Panc1 (cell line): ENCODE results near the gene HLA-DRB1.

Experiments used
- POLR2AphosphoS5 ChIP-seq: IDR thresholded peaks from 2 replicates; pipeline ENCODE4 v1.6.1; 2012; ENCODE audit warnings: mild to moderate bottlenecking, low read depth, low read length, moderate library complexity
- REST ChIP-seq, 2 experiments: IDR thresholded peaks; 2 replicates each; pipeline ENCODE4 v1.6.1; 2011 to 2012; ENCODE audit warnings: low read depth in 2 of 2, control low read depth in 1 of 2, low read length in 1 of 2, mild to moderate bottlenecking in 1 of 2, moderate library complexity in 1 of 2; ENCODE audit not compliant: insufficient read depth in 1 of 2
- SIN3A ChIP-seq: IDR thresholded peaks from 2 replicates; pipeline ENCODE4 v1.6.1; 2012; ENCODE audit warnings: low read depth, mild to moderate bottlenecking, low read length, moderate library complexity, borderline replicate concordance; ENCODE audit not compliant: insufficient read depth
- TCF7L2 ChIP-seq: IDR thresholded peaks from 2 replicates; pipeline ENCODE4 v1.6.1; 2011; ENCODE audit warnings: mild to moderate bottlenecking, low read depth, low read length, inconsistent platforms
- TF ChIP-seq, protein P1 (sequence below): fragments of 450-650 bp; IDR thresholded peaks from 2 replicates; pipeline ENCODE4 v1.5.1; 2017; ENCODE audit warnings: mild to moderate bottlenecking

GRCh38 chr6:32583527-32583898, 6.1 kb downstream of the HLA-DRB1 start:
- TF ChIP-seq, protein P1, sequence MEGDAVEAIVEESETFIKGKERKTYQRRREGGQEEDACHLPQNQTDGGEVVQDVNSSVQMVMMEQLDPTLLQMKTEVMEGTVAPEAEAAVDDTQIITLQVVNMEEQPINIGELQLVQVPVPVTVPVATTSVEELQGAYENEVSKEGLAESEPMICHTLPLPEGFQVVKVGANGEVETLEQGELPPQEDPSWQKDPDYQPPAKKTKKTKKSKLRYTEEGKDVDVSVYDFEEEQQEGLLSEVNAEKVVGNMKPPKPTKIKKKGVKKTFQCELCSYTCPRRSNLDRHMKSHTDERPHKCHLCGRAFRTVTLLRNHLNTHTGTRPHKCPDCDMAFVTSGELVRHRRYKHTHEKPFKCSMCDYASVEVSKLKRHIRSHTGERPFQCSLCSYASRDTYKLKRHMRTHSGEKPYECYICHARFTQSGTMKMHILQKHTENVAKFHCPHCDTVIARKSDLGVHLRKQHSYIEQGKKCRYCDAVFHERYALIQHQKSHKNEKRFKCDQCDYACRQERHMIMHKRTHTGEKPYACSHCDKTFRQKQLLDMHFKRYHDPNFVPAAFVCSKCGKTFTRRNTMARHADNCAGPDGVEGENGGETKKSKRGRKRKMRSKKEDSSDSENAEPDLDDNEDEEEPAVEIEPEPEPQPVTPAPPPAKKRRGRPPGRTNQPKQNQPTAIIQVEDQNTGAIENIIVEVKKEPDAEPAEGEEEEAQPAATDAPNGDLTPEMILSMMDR = no peak
- no peak for TF ChIP-seq SIN3A
- no peak for TF ChIP-seq REST (IDR thresholded peaks at IDR 0.05; ENCODE audit: insufficient read depth in 1 of 2, low read depth in 2 of 2, low read length in 1 of 2)
- no peak for TF ChIP-seq TCF7L2
- no peak for TF ChIP-seq POLR2AphosphoS5
